ENCODE results near the gene HDAC4. TPM values are rescaled to one million over a fixed set of nuclear protein-coding genes. Genes with fewer than 3 reads are reported as not detected.
"Not testable (repeated sequence)": the region's sequence is repeated elsewhere in the genome, so short reads cannot be mapped to it uniquely, and the experiment has no call there.

HDAC4 gene
- polyA plus RNA-seq, 1 donor: 20.2 TPM

GRCh38 chr2:239184968-239185903 is 215.6 kb downstream of the HDAC4 start:
- no peak for DNase-seq

GRCh38 chr2:239184179-239184578 is 216.6 kb downstream of the HDAC4 start:
- DNase-seq: no peak

GRCh38 chr2:239182981-239183791 is 217.6 kb downstream of the HDAC4 start:
- no peak for DNase-seq

GRCh38 chr2:239181903-239182581 is 218.8 kb downstream of the HDAC4 start:
- no peak for DNase-seq

- DNase-seq: no peak
Observed at GRCh38 chr2:239181074-239181902, 219.5 kb downstream of the HDAC4 start.

DNA sequence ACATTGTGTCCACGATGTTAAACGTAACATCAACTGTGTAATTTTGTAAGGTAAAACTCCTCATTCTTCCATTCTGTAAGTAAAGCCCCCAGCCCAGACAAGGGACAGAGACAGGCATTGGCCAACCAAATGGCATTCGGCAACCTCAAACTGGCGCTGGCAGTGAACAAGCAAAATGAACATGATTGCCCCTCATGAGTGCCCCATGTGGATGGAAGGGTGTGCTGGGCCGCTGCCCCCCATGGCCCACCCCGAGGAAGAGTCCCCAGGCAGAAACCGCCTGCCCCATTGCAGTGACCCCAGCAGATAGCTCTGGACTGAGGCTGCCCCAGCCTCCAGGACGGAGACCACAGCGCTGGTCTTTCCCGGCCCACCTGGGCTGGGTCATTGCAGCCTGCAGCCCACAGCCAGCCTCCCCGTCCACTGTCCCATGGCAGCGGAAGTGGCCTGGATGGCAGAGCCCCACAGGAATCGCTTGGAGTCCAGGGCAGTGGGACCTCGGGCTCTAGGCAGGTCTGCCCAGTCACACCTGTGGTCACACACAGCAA is 220.2 kb downstream of the HDAC4 start:
- no peak for DNase-seq

DNA sequence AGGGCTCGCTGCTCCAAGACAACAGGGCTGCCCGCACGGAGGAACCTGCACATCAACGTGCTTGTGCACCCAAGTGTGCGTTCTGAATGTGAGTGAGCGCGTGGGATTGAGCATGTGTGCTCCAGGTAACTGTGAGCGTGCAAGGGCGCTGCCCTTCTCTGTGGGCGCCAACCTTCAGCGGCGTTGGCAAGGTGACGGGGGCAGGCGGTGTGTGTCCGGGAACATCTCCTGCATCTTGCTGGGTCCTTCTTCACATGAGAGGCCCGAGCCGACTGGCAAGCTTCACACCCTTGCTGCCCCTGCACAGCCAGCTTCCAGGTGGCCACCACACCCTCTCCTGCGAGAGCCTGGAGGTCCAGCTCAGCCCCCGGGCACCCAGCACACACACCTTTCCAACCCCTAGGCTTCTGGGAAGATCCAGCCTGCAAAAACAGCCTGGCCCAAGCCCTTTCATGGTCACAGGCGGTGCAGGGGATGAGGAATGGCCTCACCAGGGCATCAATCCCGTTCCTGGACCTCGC is 220.9 kb downstream of the HDAC4 start:
- DNase-seq: no peak

GRCh38 chr2:239178954-239179353 is 221.9 kb downstream of the HDAC4 start:
- no peak for DNase-seq

DNA sequence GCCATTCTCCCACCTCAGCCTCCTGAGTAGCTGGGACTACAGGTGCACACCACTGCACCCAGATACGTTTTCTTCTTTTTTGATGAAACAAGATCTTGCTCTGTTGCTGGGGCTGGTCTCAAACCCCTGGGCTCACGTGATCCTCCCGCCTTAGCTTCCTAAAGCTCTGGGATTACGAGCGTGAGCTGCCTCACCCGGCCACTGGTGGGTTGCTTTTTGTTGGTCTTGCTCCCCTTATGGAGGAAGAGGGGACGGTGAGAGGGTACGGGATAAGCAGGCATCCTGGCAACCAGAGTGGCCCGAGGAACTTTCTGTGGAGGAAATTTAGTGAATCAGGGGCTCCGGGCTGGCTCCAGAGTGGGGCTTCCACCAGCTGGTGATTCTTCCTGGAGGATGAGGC is 222.3 kb downstream of the HDAC4 start:
- DNase-seq: no peak

DNA sequence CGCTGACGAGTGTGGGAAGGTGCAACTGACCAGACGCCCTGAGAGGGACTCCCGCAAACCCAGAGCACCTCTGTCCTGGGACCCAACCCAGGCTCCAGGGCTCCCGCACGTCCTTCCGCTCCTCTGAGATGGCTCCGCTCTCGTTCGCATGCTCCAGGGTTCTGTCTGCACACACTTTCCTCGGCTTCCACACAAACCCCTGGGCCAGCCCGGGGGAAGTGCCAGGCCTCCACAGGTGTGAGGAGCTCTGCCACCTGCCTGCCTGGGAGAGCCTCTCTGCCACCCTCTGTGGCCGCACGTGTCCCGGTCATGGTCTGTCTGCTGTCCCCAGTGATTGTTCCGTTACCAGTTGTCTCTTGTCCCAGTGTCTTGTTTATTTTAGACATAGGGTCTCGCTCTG is 222.9 kb downstream of the HDAC4 start:
- DNase-seq: no peak

GRCh38 chr2:239177325-239177724 is 223.5 kb downstream of the HDAC4 start:
- no peak for DNase-seq

GRCh38 chr2:239176138-239176803 is 224.5 kb downstream of the HDAC4 start:
- not testable (repeated sequence) for DNase-seq

GRCh38 chr2:239175181-239175580 is 225.6 kb downstream of the HDAC4 start:
- no peak for DNase-seq

- no peak for DNase-seq
Observed at GRCh38 chr2:239173301-239173700, 227.5 kb downstream of the HDAC4 start.

DNA sequence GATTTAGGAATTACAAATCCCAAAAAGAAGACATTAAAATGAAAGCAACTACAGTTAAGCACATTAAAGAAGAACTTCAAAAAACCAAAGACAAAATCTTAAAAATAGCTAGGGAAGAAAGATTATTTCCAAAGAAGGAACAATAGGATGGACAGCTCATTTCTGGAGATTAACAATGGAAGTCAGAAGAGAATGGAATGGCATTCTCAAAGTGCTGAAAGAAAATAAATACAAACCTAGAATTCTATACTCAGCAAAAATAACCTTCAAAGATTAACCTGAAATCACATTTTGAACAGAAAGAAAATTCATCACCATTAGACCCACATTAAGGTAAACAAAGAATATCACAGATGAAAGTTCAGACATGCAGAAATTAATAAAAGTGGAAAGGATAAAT is 229.2 kb downstream of the HDAC4 start:
- DNase-seq: no peak

- no peak for DNase-seq
Observed at GRCh38 chr2:239169311-239170048, 231.3 kb downstream of the HDAC4 start.

GRCh38 chr2:239168575-239168974 is 232.2 kb downstream of the HDAC4 start:
- DNase-seq: no peak

DNA sequence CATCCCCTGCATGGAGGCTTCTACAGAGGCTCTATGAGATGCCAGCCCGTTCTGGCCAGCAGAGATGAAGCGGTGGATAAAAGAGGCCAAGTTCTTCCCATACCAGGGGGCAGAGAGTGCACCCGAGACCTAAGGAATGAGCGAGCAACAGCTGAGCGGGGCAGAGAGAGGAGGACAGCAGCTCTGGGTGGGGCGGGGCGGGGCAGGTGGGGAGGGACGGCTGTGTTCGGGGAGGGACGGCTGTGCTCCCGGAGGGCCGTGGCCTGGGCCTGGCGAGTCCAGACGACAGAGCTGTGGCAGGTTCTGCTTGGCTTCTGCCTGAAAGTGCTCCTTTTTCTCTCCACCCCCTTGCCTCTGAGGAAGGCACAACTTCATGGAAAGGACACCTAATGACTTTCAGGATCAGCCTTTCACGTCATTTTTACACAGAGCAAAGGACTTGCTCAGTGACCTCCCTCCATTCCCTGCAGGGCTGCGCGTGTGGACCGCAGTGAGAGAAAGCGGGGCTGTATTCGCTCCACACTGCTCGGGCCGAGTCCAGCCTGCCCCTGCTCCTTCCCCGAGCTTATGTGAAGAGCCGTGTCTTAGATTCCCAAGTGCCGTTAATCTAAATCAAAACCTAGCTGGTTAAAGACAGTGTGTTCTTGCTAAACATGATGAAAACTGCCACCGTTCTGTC is 232.9 kb downstream of the HDAC4 start:
- no peak for DNase-seq

DNA sequence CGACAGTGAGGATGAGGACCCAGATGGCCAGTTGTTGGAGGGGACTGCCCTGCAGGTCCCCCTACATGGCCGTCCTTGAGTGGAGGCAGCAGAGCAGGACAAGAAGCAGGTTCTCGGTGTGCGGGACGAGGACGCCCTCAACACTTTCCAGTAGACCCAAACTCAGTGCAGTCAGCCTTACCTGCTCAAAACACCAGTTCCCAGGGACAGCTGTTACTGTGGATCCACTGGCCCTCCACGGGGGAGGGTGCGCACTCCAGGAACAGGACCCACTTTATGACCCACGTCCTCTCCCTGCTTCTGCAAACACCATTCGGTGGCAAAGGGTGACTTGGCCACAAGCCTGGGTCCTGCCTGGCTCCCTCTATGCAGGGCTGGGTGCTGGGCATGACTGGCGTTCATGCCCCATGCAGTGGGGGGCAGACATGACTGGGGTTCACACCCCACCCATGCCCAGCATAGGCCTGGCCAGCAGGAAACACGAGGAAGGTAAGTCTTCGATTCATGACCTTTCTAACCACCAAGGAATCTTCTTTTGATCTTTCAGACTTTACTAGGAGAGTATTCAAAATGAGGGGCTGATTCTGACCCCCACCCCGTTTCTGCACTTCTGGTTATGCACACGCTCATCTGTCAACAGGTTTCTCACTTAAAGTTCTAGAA is 233.7 kb downstream of the HDAC4 start:
- no peak for DNase-seq

All from hindlimb muscle (tissue), 1 donor.